Hematopoietic multipotent progenitor cell (in vitro differentiated cells): ENCODE measurements around the gene HDAC6. TPM values are rescaled to one million over a fixed set of nuclear protein-coding genes. Genes with fewer than 3 reads are reported as not detected.
"Not testable (repeated sequence)": the region's sequence is repeated elsewhere in the genome, so short reads cannot be mapped to it uniquely, and the experiment has no call there.

Experiments used
- DNase-seq, 3 donors: peaks; one replicate each; pipeline ENCODE4 v3.0.0-alpha.2; 2011 to 2015; ENCODE audit warnings: low read depth in 2 of 3, low spot score in 2 of 3
- total RNA-seq: library from RNA; depleted of rRNA; stranded (reverse); fragments of >200 nt; gene quantifications from one replicate; pipeline ENCODE4 v1.2.3, GENCODE V29; 2012

The HDAC6 gene
- total RNA-seq, 1 donor: 133 TPM

- DNase-seq: no peak
Observed at GRCh38 chrX:48823053-48823452, 21.2 kb downstream of the HDAC6 start.

- no peak for DNase-seq
Observed at GRCh38 chrX:48824066-48824465, 22.2 kb downstream of the HDAC6 start.

DNA sequence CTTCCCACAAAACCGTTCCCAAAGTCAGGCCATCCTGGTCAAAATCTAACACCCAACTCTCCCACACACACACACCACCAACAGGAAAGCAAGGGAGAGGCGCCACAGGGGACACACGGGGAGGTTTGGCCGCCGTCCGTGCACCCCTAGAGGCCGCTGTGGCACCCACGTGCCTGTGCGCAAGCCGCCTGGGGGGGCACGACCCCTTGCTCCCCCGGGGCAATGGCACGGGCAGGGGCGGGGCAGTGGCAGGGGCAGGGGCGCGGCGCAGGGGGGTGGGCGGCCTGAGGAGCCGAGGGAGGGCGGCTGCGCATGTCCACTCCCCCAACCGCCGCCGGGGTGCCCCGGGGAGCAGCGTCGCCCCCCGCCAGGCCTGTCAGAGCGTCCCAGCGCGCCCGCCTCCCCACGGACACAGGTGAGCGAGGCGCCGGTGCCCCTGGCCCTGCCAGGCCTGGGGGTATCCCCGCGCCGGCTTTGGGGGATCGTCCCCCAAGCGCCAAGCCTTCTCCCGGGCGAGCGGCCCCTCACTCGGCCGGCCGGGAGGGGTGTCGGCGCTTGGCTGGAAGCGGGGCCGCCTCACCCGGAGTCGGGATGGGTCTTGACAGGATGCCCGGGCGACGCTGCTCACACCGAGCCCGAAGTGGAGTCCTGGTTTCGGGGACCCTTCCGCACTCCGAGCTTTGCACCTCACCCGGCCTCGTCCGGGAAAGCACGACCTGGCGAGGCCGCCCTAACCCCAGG is 24.4 kb downstream of the HDAC6 start, which contains the start of gene ERAS:
Gene ERAS, plus strand, starts transcription at position 379 of the 741 bp plus-strand sequence. CDS start 2,611 bp downstream, outside the sequence.
- peak in 1 of 3 donors; percentile 21 for DNase-seq

DNA sequence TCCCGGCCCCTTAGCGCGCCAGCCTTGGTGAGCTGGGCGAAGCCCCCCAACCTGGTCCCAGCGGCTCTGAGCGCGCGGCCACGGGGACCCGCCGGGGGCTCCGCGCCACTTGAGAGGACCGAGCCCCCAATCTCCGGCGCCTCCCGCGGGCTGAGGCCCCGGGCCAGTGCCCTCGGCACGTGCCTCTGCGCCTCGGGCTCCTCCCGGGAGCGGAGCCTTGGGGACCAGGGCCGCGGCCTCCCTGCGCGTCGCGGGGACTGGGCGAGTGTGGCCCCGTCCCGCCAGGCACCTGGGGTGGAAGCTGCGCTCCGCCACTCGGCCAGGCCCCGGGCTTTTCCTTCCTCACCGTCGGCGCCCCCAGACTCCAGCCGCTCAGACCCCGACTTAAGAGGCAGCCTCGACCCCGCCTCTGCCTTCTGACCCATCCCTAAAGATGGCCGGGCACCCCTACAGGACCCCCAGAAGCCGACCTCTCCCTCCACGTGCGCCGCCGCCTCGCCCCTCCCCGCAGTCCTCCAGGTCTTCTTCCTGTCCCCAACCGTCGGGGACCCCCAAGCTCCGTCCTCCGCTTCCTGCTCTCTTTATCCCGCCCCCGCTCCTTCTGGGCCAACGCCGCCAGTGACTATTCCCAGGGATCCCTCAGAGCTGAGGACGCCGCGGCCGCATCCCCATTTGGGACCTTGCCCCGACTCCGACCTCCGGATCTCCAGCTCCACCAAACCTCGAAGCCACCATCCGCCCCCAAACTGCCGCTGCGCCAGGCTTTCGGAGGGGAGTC is 25.2 kb downstream of the HDAC6 start:
- DNase-seq: no peak

GRCh38 chrX:48827654-48827968 is 25.7 kb downstream of the HDAC6 start:
- no peak for DNase-seq

- no peak for DNase-seq
Observed at GRCh38 chrX:48829016-48829735, 27.3 kb downstream of the HDAC6 start.

DNA sequence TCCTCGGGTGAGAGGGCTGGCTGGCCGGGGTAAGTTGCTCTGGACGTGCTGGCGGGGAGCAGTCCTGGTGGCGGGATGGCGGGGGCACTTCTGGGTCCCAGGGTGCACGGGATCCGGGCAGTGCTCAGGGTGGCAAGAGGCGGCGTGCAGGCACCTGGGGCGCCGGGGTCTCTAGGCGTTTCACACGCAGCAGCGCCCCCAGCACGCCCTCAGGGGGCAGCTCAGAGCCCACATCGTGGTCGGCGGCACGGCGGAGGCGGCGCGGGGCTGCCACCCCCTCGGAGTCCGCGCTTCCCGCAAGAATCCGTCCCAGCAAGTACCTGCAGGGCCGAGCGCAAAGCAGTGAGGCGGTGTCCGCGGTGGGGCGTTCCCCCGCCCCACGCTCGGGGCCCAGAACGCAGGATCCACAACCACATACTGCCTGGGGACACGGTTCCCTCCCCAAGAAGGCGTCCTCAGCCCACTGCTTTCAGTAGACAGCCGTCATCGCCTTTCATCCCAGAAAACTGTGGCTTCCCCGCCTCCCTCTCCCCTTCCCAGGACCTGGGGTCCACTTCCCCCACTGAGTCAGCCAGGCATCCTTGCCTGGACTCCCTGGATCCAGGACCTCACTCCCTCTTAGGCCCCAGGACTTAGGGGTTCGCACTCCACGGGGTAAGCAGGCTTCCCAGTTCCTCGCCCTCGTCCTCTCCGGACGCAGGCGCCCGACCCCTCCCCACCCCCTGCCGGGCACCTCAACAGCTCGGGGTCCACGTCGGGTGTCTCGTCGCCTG is 29.5 kb downstream of the HDAC6 start:
- DNase-seq: no peak

GRCh38 chrX:48831909-48832291 is 30.0 kb downstream of the HDAC6 start:
- no peak for DNase-seq

DNA sequence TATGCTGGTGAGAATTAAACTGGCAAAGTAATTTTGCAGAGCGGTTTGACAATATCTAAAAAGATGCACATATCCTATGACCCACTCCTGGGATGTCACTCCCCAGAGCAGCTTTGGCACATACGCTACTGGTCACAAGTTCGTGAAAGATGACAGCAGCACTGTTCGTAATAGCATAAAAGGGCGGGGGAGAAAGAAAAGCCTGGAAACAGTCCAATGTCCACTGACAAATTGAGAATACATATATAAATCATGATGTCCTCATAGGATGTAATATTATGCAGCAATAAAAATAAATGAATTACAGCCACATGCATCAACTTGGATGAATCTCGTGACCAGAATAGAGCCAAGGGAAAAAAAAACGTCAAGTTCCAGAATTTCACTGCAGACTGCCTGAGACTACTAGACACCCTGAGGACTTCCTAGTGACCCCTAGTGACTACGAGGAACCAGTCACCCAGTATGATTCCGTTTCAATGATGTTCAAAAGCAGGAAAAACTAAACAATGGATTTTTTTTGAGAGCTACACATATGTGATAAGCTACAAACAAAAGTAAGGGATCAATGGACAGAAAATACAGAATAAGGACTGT is 31.8 kb downstream of the HDAC6 start:
- DNase-seq: peak in 1 of 3 donors; percentile 22

DNA sequence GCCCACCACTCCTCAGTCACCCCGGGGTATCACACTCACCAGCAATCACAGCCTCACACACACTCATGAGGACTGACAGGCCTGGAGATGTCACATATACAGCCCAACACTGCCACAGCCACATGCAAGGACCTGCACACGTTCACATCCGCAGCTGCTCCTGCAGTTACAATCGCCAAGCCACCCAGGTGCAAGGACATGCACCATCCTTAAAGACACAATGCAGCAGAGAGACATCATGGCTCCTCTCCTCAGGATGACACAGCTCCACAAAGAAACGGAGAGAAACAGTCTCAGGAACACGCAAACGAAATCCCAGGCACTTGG is 32.5 kb downstream of the HDAC6 start:
- DNase-seq: no peak

DNA sequence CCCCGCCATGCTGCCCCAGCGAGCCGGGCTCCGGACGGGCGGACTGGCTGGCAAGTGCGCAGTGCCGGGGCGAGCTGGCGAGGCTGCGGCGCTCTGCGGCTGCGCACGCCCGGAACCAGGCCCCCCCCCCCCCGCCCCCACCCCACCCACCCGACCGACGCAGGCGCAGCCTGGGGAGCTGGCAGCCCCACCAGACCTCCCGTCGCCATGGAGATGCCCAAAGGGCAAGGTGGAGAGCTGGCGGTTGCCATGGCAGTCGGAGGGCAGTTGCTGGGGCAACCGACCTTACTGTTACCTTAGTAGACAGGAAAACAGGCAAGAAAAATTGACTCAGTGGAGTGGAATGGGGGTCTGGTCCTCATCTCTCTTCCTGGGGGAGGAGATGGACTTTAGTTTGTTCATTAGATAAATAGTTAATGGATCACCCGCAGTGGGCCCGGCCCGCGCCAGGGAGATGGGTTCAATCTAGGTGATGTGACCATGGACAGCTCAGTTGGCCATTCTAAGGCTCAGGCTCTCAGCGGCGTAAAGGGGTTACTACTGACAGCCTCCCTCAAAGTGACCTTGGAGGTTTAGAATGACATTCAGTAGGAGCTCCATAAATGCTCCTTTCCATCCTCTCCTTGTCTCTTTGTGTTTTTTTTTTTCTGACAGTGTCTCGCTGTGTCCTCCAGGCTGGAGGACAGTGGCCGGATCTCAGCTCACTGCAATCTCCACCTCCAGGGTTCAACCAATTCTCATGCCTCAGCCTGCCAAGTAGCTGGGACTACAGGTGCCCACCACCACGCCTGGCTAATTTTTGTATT is 33.9 kb downstream of the HDAC6 start, which contains the start of gene PCSK1N:
Gene PCSK1N, minus strand, starts transcription at position 87 of the 806 bp plus-strand sequence. Its CDS starts 78 bp downstream, at position 9.
- peak in 1 of 3 donors; percentile 33 for DNase-seq

DNA sequence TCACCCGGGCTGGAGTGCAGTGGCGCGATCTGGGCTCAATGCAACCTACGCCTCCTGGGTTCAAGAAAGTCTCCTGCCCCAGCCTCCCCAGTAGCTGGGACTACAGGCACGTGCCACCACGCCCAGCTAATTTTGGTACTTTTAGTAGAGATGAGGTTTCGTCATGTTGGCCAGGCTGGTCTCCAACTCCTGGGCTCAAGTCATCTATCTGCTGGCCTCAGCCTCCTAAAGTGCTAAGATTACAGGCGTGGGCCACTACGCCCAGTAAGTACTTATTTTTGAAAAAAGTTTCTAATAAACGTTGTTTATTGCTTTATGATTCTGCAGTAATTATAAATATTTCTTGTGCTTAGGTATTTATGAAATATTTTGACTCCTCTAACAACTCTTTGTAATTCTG is 37.8 kb downstream of the HDAC6 start:
- no peak for DNase-seq

GRCh38 chrX:48848847-48849246 is 47.0 kb downstream of the HDAC6 start:
- no peak for DNase-seq

DNA sequence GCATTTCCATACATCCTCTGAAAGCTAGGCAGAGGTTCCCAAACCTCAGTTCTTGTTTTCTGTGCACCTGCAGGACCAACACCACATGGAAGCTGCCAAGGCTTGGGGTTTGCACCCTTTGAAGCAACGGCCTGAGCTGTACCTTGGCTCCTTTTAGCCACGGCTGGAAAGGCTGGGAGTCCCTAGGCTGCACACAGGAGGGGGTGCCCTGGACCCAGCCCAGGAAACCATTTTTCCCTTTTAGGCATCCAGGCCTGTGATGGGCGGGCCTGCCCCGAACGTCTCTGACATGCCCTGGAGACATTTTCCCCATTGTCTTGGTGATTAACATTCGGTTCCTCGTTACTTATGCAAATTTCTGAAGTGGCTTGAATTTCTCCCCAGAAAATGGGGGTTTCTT is 51.0 kb downstream of the HDAC6 start:
- DNase-seq: no peak

- DNase-seq: not testable (repeated sequence)
Observed at GRCh38 chrX:48853494-48853893, 51.6 kb downstream of the HDAC6 start.

DNA sequence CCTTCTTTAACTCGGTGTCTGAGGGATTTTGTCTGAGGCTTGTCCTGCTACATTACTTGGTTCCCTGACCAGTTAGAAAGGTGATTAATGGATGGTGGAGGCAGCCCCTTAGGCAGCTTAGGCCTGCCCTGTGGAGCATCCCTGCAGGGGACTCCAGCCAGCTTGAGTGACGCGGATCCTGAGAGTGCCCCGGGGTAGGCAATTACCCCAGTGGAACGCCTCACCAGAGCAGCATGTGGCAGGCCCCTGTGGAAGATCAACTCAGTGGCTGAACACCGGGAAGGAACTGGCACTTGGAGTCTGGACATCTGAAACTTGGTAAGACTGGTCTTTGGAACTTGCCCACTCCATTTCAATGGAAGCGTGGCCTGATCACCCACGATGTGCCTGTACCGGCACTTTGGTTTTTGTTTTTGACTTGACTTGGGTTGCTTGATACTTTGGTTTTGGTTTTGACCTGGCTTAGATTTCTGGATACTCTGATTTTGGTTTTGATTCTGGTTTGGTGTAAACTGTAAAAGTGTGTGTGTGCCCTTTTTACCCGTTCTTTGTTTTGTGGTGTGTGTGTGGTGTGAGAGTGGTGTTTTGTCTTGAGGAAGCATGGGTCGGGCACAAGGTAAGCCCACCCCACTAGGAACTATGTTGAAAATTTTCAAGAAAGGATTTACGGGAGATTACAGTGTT is 52.4 kb downstream of the HDAC6 start:
- not testable (repeated sequence) for DNase-seq

- DNase-seq: peak in 1 of 3 donors; percentile 28
Observed at GRCh38 chrX:48854898-48855297, 53.0 kb downstream of the HDAC6 start.

GRCh38 chrX:48864210-48864609 is 62.3 kb downstream of the HDAC6 start:
- no peak for DNase-seq

DNA sequence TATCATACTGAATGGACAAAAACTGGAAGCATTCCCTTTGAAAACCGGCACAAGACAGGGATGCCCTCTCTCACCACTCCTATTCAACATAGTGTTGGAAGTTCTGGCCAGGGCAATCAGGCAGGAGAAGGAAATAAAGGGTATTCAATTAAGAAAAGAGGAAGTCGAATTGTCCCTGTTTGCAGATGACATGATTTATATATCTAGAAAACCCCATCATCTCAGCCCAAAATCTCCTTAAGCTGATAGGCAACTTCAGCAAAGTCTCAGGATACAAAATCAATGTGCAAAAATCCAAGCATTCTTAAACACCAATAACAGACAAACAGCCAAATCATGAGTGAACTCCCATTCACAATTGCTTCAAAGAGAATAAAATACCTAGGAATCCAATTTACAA is 70.2 kb downstream of the HDAC6 start:
- DNase-seq: not testable (repeated sequence)
